ENCODE measurements around the gene BCKDHA.

- TF ChIP-seq CTCF (IDR thresholded peaks at IDR 0.05) (no peak), POLR2A (IDR thresholded peaks at IDR 0.05) (no peak)
Observed at GRCh38 chr19:41434450-41434849, 36.8 kb downstream of the BCKDHA start.
